Loucy (cell line): Measurements from ENCODE around the gene BMP4.

Source experiments
- EZH2phosphoT487 ChIP-seq: fragments of 200-600 bp; IDR thresholded peaks from 2 replicates; pipeline ENCODE4 v1.6.1; 2018; ENCODE audit warnings: antibody characterized with exemption, mild to moderate bottlenecking, moderate library complexity, borderline replicate concordance
- TF ChIP-seq, protein P1 (sequence below): fragments of 200-600 bp; sonication (generic); conservative IDR thresholded peaks from 2 replicates; pipeline ENCODE4 v1.5.1; 2014; ENCODE audit warnings: mild to moderate bottlenecking, antibody characterized with exemption, low read length

- TF ChIP-seq, protein P1, sequence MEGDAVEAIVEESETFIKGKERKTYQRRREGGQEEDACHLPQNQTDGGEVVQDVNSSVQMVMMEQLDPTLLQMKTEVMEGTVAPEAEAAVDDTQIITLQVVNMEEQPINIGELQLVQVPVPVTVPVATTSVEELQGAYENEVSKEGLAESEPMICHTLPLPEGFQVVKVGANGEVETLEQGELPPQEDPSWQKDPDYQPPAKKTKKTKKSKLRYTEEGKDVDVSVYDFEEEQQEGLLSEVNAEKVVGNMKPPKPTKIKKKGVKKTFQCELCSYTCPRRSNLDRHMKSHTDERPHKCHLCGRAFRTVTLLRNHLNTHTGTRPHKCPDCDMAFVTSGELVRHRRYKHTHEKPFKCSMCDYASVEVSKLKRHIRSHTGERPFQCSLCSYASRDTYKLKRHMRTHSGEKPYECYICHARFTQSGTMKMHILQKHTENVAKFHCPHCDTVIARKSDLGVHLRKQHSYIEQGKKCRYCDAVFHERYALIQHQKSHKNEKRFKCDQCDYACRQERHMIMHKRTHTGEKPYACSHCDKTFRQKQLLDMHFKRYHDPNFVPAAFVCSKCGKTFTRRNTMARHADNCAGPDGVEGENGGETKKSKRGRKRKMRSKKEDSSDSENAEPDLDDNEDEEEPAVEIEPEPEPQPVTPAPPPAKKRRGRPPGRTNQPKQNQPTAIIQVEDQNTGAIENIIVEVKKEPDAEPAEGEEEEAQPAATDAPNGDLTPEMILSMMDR: no peak
- TF ChIP-seq EZH2phosphoT487: no peak
These were observed 13.5 kb downstream of the BMP4 start for GRCh38 chr14:53942970-53943750.
